A673 (cell line): ENCODE data around the gene SOX13.

Source experiments
- CTCF ChIP-seq: fragments of 300-800, 200-600 bp; sonication (generic); conservative IDR thresholded peaks from 2 replicates; pipeline ENCODE4 v1.5.1; 2017; ENCODE audit warnings: low read depth, mild to moderate bottlenecking, antibody characterized with exemption, low read length, moderate library complexity, mixed read lengths
- EZH2 ChIP-seq: fragments of 200-600 bp; sonication (generic); IDR thresholded peaks from 2 replicates; pipeline ENCODE4 v1.6.1; 2017; ENCODE audit warnings: borderline replicate concordance, low read depth, mild to moderate bottlenecking, mixed read lengths, antibody characterized with exemption, low read length; ENCODE audit not compliant: poor library complexity, severe bottlenecking

DNA sequence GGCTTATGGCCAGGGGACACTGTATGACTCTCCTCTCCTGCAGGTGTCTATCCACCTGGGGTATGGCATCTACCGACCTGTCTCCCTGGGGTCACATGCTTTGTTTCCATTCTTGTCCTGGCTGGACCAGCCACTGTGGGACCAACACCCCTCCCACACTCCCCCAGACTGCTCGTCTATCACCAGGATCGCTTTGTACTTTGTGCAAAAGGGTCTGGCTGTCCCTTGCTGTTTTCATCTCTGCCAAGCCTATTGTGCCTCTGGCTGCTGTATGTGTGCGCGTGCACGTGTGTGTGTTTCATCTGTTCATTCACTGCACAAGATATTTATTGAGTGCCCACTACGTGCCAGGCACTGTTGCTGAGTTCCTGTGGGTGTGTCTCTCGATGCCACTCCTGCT lies 53.5 kb downstream of the SOX13 start:
- TF ChIP-seq CTCF (no peak), EZH2 (no peak)
